H9 (cell line): Measurements from ENCODE around the gene ARHGEF35. TPM values are rescaled to one million over a fixed set of nuclear protein-coding genes. Genes with fewer than 3 reads are reported as not detected.

Source experiments
- DNase-seq: peaks from one replicate; pipeline ENCODE4 v3.0.0-alpha.2; 2017
- H2AFZ ChIP-seq: one replicate; pipeline ENCODE4 v1.6.1; 2013; ENCODE audit warnings: mild to moderate bottlenecking, low read length, control low read depth, moderate library complexity
- H2AK5ac ChIP-seq: 2 replicates; pipeline ENCODE4 v1.6.1; 2013; ENCODE audit warnings: low read length, control low read depth, mixed read lengths; ENCODE audit not compliant: insufficient read length
- H2BK120ac ChIP-seq: one replicate; pipeline ENCODE4 v1.6.1; 2013; ENCODE audit warnings: low read depth, mild to moderate bottlenecking, low read length, control low read depth, inconsistent platforms; ENCODE audit not compliant: poor library complexity, severe bottlenecking
- H2BK12ac ChIP-seq: 2 replicates; pipeline ENCODE4 v1.6.1; 2013; ENCODE audit warnings: low read length, control low read depth, mixed read lengths, low read depth; ENCODE audit not compliant: insufficient read length
- H2BK15ac ChIP-seq: 2 replicates; pipeline ENCODE4 v1.6.1; 2013; ENCODE audit warnings: low read depth, low read length, control low read depth
- H2BK20ac ChIP-seq: one replicate; pipeline ENCODE4 v1.6.1; 2013; ENCODE audit warnings: low read depth, mild to moderate bottlenecking, low read length, control low read depth, inconsistent platforms; ENCODE audit not compliant: poor library complexity, severe bottlenecking
- H2BK5ac ChIP-seq: 2 replicates; pipeline ENCODE4 v1.6.1; 2013; ENCODE audit warnings: low read length, control low read depth, mixed read lengths; ENCODE audit not compliant: insufficient read length
- H3K14ac ChIP-seq: 2 replicates; pipeline ENCODE4 v1.6.1; 2013; ENCODE audit warnings: low read length, control low read depth; ENCODE audit not compliant: insufficient read depth
- H3K18ac ChIP-seq: 2 replicates; pipeline ENCODE4 v1.6.1; 2013; ENCODE audit warnings: low read depth, mild to moderate bottlenecking, mixed read lengths, low read length, control low read depth; ENCODE audit not compliant: insufficient read length
- H3K23ac ChIP-seq: 2 replicates; pipeline ENCODE4 v1.6.1; 2013; ENCODE audit warnings: low read length, control low read depth, mixed read lengths, low read depth; ENCODE audit not compliant: insufficient read length
- H3K23me2 ChIP-seq: 2 replicates; pipeline ENCODE4 v1.6.1; 2013; ENCODE audit warnings: low read depth, mild to moderate bottlenecking, mixed read lengths, low read length, control low read depth; ENCODE audit not compliant: insufficient read length, poor library complexity, severe bottlenecking
- H3K27ac ChIP-seq: 2 replicates; pipeline ENCODE4 v1.5.1; 2013; ENCODE audit warnings: low read length, control low read depth, mixed read lengths, low read depth; ENCODE audit not compliant: insufficient read length
- H3K27me3 ChIP-seq: 2 replicates; pipeline ENCODE4 v1.6.1; 2013; ENCODE audit warnings: low read length, control low read depth, inconsistent platforms; ENCODE audit not compliant: insufficient read depth
- H3K4ac ChIP-seq: 2 replicates; pipeline ENCODE4 v1.6.1; 2013; ENCODE audit warnings: low read depth, mild to moderate bottlenecking, control low read depth, inconsistent platforms, low read length, moderate library complexity
- H3K4me1 ChIP-seq: 2 replicates; pipeline ENCODE4 v1.6.1; 2013; ENCODE audit warnings: low read length, control low read depth, inconsistent platforms; ENCODE audit not compliant: insufficient read depth
- H3K4me2 ChIP-seq: 2 replicates; pipeline ENCODE4 v1.6.1; 2013; ENCODE audit warnings: low read length, control low read depth, mixed read lengths; ENCODE audit not compliant: insufficient read length, insufficient read depth
- H3K56ac ChIP-seq: 2 replicates; pipeline ENCODE4 v1.6.1; 2013; ENCODE audit warnings: low read depth, mild to moderate bottlenecking, mixed read lengths, low read length, control low read depth; ENCODE audit not compliant: insufficient read length
- H3K79me1 ChIP-seq: 2 replicates; pipeline ENCODE4 v1.6.1; 2013; ENCODE audit warnings: low read depth, mild to moderate bottlenecking, moderate library complexity, low read length, control low read depth, inconsistent platforms; ENCODE audit not compliant: insufficient read depth, poor library complexity, severe bottlenecking
- H3K79me2 ChIP-seq: 2 replicates; pipeline ENCODE4 v1.6.1; 2013; ENCODE audit warnings: low read length, control low read depth, inconsistent platforms; ENCODE audit not compliant: insufficient read depth
- H3K9ac ChIP-seq: 2 replicates; pipeline ENCODE4 v1.6.1; 2013; ENCODE audit warnings: low read length, control low read depth, mixed read lengths; ENCODE audit not compliant: insufficient read length; ENCODE audit errors: extremely low read depth
- H3K9me3 ChIP-seq: one replicate; pipeline ENCODE4 v1.6.1; 2013; ENCODE audit warnings: low read depth, low read length, inconsistent platforms; ENCODE audit not compliant: control insufficient read depth
- H3T11ph ChIP-seq: one replicate; pipeline ENCODE4 v1.6.1; 2013; ENCODE audit warnings: mild to moderate bottlenecking, low read length, control low read depth, inconsistent platforms
- H4K20me1 ChIP-seq: one replicate; pipeline ENCODE4 v1.6.1; 2013; ENCODE audit not compliant: control insufficient read depth, insufficient read length, insufficient read depth
- H4K5ac ChIP-seq: 2 replicates; pipeline ENCODE4 v1.6.1; 2013; ENCODE audit warnings: low read depth, mild to moderate bottlenecking, mixed read lengths, low read length, control low read depth; ENCODE audit not compliant: insufficient read length
- H4K8ac ChIP-seq: replicated peaks from 2 replicates; pipeline ENCODE4 v1.6.1; 2013; ENCODE audit warnings: low read length, control low read depth, mixed read lengths, low read depth; ENCODE audit not compliant: insufficient read length
- H4K91ac ChIP-seq: 2 replicates; pipeline ENCODE4 v1.6.1; 2013; ENCODE audit warnings: low read depth, mild to moderate bottlenecking, moderate library complexity, mixed read lengths, low read length, control low read depth; ENCODE audit not compliant: insufficient read length
- H3K27ac Mint-ChIP-seq, 3 experiments: 2 replicates in 2 of 3; 3 replicates in 1 of 3; pipeline ENCODE4 v1.8.0; 2020 to 2021; ENCODE audit warnings: mixed read lengths in 3 of 3, mild to moderate bottlenecking in 1 of 3, moderate library complexity in 1 of 3
- H3K27me3 Mint-ChIP-seq: 2 replicates; pipeline ENCODE4 v1.8.0; 2021; ENCODE audit warnings: low read depth, mild to moderate bottlenecking, moderate library complexity, mixed read lengths
- H3K36me3 Mint-ChIP-seq, 3 experiments: 2 replicates in 2 of 3; 3 replicates in 1 of 3; pipeline ENCODE4 v1.8.0; 2020 to 2021; ENCODE audit warnings: low read depth in 3 of 3, mixed read lengths in 3 of 3; ENCODE audit not compliant: insufficient read depth in 1 of 3
- H3K4me1 Mint-ChIP-seq, 2 experiments: 2 replicates each; pipeline ENCODE4 v1.8.0; 2020; ENCODE audit warnings: mixed read lengths in 2 of 2
- H3K4me3 Mint-ChIP-seq, 2 experiments: 2 replicates in 1 of 2; 3 replicates in 1 of 2; pipeline ENCODE4 v1.8.0; 2020 to 2021; ENCODE audit warnings: mild to moderate bottlenecking in 2 of 2, mixed read lengths in 2 of 2, moderate library complexity in 1 of 2
- H3K9me3 Mint-ChIP-seq, 2 experiments: 2 replicates in 1 of 2; 3 replicates in 1 of 2; pipeline ENCODE4 v1.8.0; 2020; ENCODE audit warnings: mild to moderate bottlenecking in 2 of 2, mixed read lengths in 2 of 2, moderate library complexity in 1 of 2
- WGBS: extraction: QIAGEN DNeasy Blood & Tissue Kit; methylation state at CpG from one replicate; pipeline ENCODE4 v1.1.7; 2013; ENCODE audit warnings: missing lambda C conversion rate, low lambda C conversion rate, mixed read lengths; ENCODE audit not compliant: insufficient read length; ENCODE audit errors: extremely low coverage; 5-methylcytosine and 5-hydroxymethylcytosine counted together
- total RNA-seq: library from RNA; stranded (reverse); gene quantifications from 2 replicates; pipeline ENCODE4 v1.2.1, GENCODE V29; 2021
- TF ChIP-seq, protein P1 (sequence below): fragments of 200-600 bp; sonication (generic); conservative IDR thresholded peaks from 3 replicates; pipeline ENCODE4 v1.8.0; 2021; ENCODE audit warnings: antibody characterized with exemption, mild to moderate bottlenecking

The ARHGEF35 gene
- total RNA-seq, 1 experiment from 2014 or later = 18.6 TPM

DNA sequence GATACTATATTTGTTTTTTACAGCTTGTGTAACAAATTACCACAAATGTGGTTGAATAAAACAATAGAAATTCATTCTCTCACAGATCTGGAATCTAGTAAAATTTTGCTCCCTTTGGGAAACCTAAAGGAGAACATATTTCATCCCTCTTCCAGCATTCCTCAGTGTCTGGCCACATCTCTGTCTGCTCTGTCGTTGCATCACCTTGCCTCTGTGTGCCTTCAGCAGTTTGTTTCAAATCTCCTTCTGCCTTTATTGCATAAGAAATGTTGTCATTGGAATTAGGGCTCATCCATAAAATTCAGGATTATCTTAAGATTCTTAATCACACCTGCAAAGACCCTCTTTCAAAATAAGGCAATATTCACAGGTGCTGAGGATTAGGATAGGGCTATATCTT is 58.1 kb downstream of the ARHGEF35 start:
- no peak overlapping the region for H3K56ac ChIP-seq
- no peak overlapping the region for H3K14ac ChIP-seq
- Mint-ChIP-seq H3K36me3 (no peaks in the 10 kb centered on the region), H3K4me3 (no peak overlapping the region), H3K4me1 (peaks cover 3% of the 10 kb centered on the region in 2 experiments; a peak in 2 of 4 replicates), H3K9me3 (peaks cover 0 to 3% of the 10 kb centered on the region in 2 experiments; a peak in 2 of 5 replicates), H3K27me3 (no peaks in the 10 kb centered on the region), H3K27ac (no peak overlapping the region)
- no peaks in the 10 kb centered on the region for H3K27me3 ChIP-seq
- TF ChIP-seq, protein P1, sequence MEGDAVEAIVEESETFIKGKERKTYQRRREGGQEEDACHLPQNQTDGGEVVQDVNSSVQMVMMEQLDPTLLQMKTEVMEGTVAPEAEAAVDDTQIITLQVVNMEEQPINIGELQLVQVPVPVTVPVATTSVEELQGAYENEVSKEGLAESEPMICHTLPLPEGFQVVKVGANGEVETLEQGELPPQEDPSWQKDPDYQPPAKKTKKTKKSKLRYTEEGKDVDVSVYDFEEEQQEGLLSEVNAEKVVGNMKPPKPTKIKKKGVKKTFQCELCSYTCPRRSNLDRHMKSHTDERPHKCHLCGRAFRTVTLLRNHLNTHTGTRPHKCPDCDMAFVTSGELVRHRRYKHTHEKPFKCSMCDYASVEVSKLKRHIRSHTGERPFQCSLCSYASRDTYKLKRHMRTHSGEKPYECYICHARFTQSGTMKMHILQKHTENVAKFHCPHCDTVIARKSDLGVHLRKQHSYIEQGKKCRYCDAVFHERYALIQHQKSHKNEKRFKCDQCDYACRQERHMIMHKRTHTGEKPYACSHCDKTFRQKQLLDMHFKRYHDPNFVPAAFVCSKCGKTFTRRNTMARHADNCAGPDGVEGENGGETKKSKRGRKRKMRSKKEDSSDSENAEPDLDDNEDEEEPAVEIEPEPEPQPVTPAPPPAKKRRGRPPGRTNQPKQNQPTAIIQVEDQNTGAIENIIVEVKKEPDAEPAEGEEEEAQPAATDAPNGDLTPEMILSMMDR = no peak
- H2BK15ac ChIP-seq = no peak overlapping the region
- no peaks in the 10 kb centered on the region for H3K23me2 ChIP-seq
- no peak for DNase-seq
- H3K18ac ChIP-seq = no peak overlapping the region
- H2BK12ac ChIP-seq = no peak overlapping the region
- H4K8ac ChIP-seq = no peak overlapping the region
- H3K79me1 ChIP-seq = no peaks in the 10 kb centered on the region
- H2BK20ac ChIP-seq = no peak overlapping the region
- no CpG with 5 or more reads among the region's 1 CpG for WGBS
- H4K5ac ChIP-seq = no peak overlapping the region
- H3K4me1 ChIP-seq = no peaks in the 10 kb centered on the region
- no peak overlapping the region for H3K4ac ChIP-seq
- no peaks in the 10 kb centered on the region for H3K79me2 ChIP-seq
- H3K27ac ChIP-seq = no peak overlapping the region
- H4K91ac ChIP-seq = no peak overlapping the region
- H3K9ac ChIP-seq = no peak overlapping the region
- H3K4me2 ChIP-seq = no peak overlapping the region
- no peak overlapping the region for H2AK5ac ChIP-seq
- H2BK120ac ChIP-seq = no peak overlapping the region
- H3K23ac ChIP-seq = no peak overlapping the region
- no peak overlapping the region for H2BK5ac ChIP-seq
- H4K20me1 ChIP-seq = no peaks in the 10 kb centered on the region
- H3K9me3 ChIP-seq = no peaks in the 10 kb centered on the region
- H2AFZ ChIP-seq = no peak overlapping the region
- no peak overlapping the region for H3T11ph ChIP-seq

Other genes with a start within 250 kb of the ARHGEF35 start
- gene OR2F1, start 241.0 kb downstream of the ARHGEF35 start, total RNA-seq = not detected in 2 replicates
- not detected in 2 replicates for gene OR6B1, start 195.5 kb downstream of the ARHGEF35 start, total RNA-seq
- not detected in 2 replicates for gene OR2A5, start 146.9 kb downstream of the ARHGEF35 start, total RNA-seq
- gene OR2A25, start 126.0 kb downstream of the ARHGEF35 start, total RNA-seq = 0.13 TPM in 1 of 2 replicates, not detected in the other
- not detected in 2 replicates for gene OR2A12, start 109.6 kb downstream of the ARHGEF35 start, total RNA-seq
- gene OR2A2, start 86.2 kb downstream of the ARHGEF35 start, total RNA-seq = not detected in 2 replicates
- not detected in 2 replicates for gene OR2A14, start 72.7 kb downstream of the ARHGEF35 start, total RNA-seq
- 4.8 and 6.2 TPM in 2 replicates for gene CTAGE4, start 12.4 kb downstream of the ARHGEF35 start, total RNA-seq
- gene OR2A42, start 43.8 kb upstream of the ARHGEF35 start, total RNA-seq = not detected in 2 replicates
- 1.6 and 2.5 TPM in 2 replicates for gene OR2A7, start 69.0 kb upstream of the ARHGEF35 start, total RNA-seq
- 4.9 and 5.1 TPM in 2 replicates for gene CTAGE8, start 73.5 kb upstream of the ARHGEF35 start, total RNA-seq
- gene OR2A1, start 116.6 kb upstream of the ARHGEF35 start, total RNA-seq = not detected in 2 replicates
- gene ARHGEF5, start 159.6 kb upstream of the ARHGEF35 start, total RNA-seq = 32.3 and 33.9 TPM in 2 replicates
- not detected in 2 replicates for gene NOBOX, start 207.9 kb upstream of the ARHGEF35 start, total RNA-seq